Coronary artery (tissue), 2 donors: Measurements from ENCODE around the gene CEMIP.

Source experiments
- DNase-seq: peaks from one replicate; pipeline ENCODE4 v3.0.0-alpha.2; 2017; ENCODE audit warnings: low spot score
- H3K27ac ChIP-seq, 2 donors: fragments of 200-600 bp; sonication (generic); one replicate each; pipeline ENCODE4 v1.5.1; 2016 to 2019
- H3K4me3 ChIP-seq: fragments of 200-600 bp; sonication (generic); 2 replicates; pipeline ENCODE4 v1.5.1; 2016; ENCODE audit warnings: mild to moderate bottlenecking, moderate library complexity
- TF ChIP-seq, protein P1 (sequence below): fragments of 200-600 bp; sonication (generic); IDR thresholded peaks from one replicate; pipeline ENCODE4 v1.5.1; 2019; ENCODE audit warnings: antibody characterized with exemption

CEMIP gene

DNA sequence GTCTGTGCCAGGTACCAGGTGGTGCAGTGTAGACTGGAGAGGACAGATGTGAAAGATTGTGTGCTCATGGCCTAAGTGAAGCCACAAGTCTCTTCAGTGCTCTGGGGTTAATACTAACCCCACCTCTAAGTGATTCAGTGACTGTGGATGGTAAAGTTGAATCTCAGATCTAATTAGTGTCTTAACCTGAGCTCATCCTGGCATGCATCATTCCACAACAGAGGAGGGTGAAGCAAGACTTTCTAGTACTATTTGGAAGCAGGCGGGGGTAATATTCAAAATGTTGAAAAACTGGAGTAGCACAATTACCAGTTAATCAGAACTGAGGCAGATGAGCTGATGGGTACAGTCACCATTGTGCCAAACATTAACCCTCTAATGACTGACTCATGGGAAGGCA lies 213.3 kb downstream of the CEMIP start:
- H3K27ac ChIP-seq, result peak overlapping the region in 1 of 2 donors; percentile 97
- no peak for DNase-seq
- no peak overlapping the region for H3K4me3 ChIP-seq
- TF ChIP-seq, protein P1, sequence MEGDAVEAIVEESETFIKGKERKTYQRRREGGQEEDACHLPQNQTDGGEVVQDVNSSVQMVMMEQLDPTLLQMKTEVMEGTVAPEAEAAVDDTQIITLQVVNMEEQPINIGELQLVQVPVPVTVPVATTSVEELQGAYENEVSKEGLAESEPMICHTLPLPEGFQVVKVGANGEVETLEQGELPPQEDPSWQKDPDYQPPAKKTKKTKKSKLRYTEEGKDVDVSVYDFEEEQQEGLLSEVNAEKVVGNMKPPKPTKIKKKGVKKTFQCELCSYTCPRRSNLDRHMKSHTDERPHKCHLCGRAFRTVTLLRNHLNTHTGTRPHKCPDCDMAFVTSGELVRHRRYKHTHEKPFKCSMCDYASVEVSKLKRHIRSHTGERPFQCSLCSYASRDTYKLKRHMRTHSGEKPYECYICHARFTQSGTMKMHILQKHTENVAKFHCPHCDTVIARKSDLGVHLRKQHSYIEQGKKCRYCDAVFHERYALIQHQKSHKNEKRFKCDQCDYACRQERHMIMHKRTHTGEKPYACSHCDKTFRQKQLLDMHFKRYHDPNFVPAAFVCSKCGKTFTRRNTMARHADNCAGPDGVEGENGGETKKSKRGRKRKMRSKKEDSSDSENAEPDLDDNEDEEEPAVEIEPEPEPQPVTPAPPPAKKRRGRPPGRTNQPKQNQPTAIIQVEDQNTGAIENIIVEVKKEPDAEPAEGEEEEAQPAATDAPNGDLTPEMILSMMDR, result no peak

DNA sequence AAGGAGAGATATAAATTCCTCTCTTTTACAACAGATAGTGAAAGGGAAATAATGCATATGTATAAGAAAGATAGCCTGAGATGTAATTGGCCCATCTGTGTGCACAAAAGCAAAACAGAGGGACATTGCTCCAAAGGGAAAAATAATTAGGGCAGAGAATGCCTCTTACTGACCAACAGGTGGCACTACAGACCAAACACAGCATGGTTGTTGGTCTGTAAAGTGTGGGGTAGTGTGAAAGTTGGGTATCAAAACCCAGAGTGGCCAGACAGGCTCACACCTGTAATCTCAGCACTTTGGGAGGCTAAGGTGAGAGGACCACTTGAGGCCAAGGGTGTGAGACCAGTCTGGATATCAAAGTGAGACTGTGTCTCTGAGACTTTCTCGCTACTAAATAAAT lies 217.1 kb downstream of the CEMIP start:
- no peak overlapping the region for H3K4me3 ChIP-seq
- no peak overlapping the region for H3K27ac ChIP-seq
- TF ChIP-seq, protein P1, result no peak
- no peak for DNase-seq

DNA sequence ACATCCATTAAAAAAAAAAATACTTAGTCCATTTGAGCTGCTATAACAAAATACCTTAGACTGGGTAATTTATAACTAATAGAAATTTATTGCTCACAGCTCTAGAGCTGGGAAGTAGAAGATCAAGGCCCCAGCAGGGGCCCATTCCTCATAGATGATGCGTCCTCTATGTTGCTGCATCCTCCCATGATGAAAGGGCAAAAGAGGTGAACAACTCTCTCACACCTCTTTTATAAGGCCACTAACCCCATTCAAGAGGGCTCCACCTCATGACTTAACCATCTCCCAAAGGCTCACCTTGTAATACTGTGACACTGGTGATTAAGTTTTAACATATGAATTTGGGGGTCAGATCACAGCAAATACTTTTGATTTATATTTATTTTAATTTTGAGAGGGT lies 218.5 kb downstream of the CEMIP start:
- H3K4me3 ChIP-seq, result no peak overlapping the region
- TF ChIP-seq, protein P1, result no peak
- DNase-seq, result no peak
- H3K27ac ChIP-seq, result no peak overlapping the region

DNA sequence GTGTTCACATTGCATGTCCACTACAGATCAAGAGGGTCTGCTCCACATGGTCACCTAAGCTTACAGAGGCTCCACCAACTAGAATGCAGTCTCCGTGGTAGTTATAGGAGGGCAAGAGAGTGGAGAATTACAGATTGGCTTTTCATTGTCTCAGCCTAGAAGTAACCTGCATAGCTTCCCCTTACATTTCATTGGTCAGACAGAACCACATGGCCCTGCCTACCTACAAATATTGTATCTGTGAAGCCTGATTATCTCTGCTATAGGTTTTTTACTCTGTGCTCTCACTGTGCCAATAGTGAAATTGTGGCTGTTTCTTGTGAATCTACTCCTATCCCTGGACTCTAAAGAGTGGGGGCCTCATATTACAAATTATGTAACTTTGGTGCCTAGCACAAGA lies 219.1 kb downstream of the CEMIP start:
- no peak overlapping the region for H3K4me3 ChIP-seq

DNA sequence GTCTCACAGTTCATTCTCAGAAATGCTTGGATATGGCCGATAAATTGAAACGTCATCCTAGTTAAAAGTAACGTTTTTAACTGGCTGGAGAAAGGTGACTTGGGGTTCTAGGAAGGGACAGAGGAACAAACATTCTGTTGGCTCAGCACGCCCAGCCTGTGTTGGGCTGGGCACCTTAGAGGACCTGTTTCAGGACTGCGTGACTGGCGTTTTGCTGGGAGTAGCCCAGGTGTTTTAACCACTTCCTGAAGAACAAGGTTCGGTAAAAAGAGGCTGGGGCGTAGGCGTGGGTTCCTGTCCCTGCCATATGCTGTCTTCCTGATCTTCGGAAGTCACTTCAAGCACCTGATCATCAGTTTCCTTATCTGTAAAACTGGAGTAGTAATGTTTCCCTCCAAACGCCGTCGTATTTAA lies 220.5 kb downstream of the CEMIP start:
- H3K27ac ChIP-seq, result peak overlapping the region in 1 of 2 donors; percentile 96
- TF ChIP-seq, protein P1, result no peak
- DNase-seq, result no peak
- peak overlapping the region; percentile 83 for H3K4me3 ChIP-seq

More for the DNA sequence above, 219.1 kb downstream of the CEMIP start:
- H3K27ac ChIP-seq, result peak overlapping the region in 1 of 2 donors; percentile 4
- DNase-seq, result no peak
- TF ChIP-seq, protein P1, result no peak

DNA sequence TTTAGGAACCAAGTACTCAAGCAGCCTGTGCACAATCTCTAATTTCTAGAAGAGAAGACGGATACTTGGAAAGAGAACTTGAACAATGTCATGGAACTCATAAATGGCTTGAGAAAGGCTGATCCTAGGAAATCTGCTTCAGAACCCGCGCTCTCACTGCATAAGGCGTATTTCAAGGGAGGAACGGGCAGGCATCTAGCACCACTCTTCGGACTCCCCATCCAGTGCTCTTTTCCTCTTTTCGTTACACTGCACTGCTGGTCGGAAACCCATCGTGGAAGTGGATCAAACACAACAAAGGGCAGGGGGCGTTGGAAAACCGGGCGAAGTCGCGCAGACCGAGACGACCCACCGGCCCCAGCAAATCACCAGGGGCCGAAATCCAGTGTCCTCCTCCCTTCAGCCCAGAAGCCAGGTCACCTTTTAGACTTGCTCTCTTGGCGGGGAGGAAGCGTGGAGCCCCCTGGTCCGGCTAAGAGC lies 221.0 kb downstream of the CEMIP start:
- Histone ChIP-seq H3K27ac (peak overlapping the region; percentile 95 to 96), H3K4me3 (peak overlapping the region; percentile 83)
- TF ChIP-seq, protein P1, result no peak
- no peak for DNase-seq

DNA sequence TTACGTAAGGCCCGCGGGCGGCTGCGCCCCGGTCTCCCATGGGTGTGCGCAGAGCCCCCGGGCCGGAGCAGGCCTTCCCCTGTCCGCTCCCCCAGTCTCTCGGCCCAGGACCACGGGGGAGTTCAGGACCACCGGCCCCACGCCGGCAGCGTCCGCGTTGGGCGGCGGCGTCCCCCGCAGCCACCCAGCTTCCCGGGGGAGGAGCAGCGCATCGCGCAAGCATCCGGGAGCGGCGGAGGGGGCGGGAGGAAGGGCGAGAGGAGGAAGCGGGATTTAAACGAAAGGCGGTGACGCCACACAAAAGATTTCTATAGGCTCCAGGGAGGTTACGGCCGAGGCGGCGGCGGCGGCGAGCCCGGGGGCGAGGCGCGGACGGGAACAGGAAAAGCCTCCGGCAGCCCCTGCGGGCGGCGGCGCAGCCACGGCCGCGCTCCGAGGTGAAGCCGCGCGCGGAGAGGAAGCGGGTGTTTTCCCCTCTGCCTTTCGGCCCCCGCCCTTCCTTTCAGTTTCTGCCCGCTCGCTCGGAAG lies 221.5 kb downstream of the CEMIP start, which contains the start of gene TLNRD1:
TSS of gene TLNRD1 (plus strand) at position 300 of the 528 bp plus-strand sequence. CDS start 1,349 bp downstream, outside the sequence.
- DNase-seq, result peak; percentile 92
- TF ChIP-seq, protein P1, result no peak
- Histone ChIP-seq H3K27ac (peak within 1 kb of the TSS; percentile 95 to 96), H3K4me3 (peak within 1 kb of the TSS; percentile 83)
